NB4 (cell line): ENCODE data around the gene ASCC1.
A peak's percentile ranks its signal among the peaks of the same experiment; 100 is the strongest.

ENCODE experiments used
- DNase-seq: peaks from one replicate; pipeline ENCODE4 v3.0.0; 2010; ENCODE audit warnings: low read depth
- H3K4me3 ChIP-seq: one replicate; pipeline ENCODE4 v1.5.1; 2011; ENCODE audit warnings: mild to moderate bottlenecking, low read depth, low read length, moderate library complexity
- MYC ChIP-seq: IDR thresholded peaks from 2 replicates; pipeline ENCODE4 v1.6.1; 2011; ENCODE audit warnings: low read depth, low read length
- POLR2A ChIP-seq: IDR thresholded peaks from 2 replicates; pipeline ENCODE4 v1.6.1; 2011; ENCODE audit warnings: mild to moderate bottlenecking; ENCODE audit not compliant: insufficient read length; ENCODE audit errors: extremely low read depth
- TF ChIP-seq, protein P1 (sequence below): IDR thresholded peaks from one replicate; pipeline ENCODE4 v1.5.1; 2012; ENCODE audit warnings: low read depth, low read length
- TF ChIP-seq, protein P2 (sequence below): IDR thresholded peaks from 2 replicates; pipeline ENCODE4 v1.6.1; 2011; ENCODE audit warnings: low read depth, low read length

ASCC1 gene

DNA sequence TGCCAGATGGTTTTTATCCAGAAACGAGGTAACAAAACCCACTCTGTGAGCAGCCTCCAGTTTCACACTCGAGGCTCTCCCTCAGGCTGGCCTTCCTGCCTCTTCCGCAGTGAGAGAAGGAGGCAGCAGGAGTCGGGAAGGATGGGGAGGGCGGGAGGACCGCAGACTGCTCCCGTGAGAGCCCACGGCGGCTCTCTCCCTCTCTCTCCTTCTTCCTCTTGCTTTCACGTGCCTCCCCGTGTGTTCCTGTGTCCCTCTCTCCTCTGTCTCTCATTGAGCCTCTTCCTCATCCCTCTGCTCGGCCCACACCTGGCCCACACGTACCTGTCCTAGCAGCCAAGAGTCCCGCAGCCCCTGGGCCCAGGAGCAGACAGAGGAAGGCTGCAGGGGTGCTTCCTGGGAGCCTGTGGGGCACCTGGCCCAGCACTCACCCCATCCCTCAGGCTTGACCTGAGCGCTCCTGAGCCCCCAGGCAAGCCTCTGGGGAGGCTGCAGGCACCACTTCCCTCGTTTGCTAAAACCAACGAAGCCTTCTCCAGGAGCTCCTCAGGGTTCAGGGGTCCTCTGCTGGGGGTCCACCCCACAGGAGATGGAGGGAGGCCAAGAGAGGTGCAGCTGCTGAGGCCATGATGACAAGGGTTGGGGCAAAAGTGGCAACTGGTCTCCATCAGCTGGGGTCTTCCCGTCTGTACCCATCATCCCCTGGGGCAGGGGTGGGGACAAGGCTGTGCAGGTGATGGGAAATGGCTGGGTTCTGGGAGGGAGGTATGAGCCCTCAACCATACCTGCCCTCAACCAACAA is 141.3 kb downstream of the ASCC1 start:
- TF ChIP-seq MYC (no peak), POLR2A (no peak)
- TF ChIP-seq, protein P1, sequence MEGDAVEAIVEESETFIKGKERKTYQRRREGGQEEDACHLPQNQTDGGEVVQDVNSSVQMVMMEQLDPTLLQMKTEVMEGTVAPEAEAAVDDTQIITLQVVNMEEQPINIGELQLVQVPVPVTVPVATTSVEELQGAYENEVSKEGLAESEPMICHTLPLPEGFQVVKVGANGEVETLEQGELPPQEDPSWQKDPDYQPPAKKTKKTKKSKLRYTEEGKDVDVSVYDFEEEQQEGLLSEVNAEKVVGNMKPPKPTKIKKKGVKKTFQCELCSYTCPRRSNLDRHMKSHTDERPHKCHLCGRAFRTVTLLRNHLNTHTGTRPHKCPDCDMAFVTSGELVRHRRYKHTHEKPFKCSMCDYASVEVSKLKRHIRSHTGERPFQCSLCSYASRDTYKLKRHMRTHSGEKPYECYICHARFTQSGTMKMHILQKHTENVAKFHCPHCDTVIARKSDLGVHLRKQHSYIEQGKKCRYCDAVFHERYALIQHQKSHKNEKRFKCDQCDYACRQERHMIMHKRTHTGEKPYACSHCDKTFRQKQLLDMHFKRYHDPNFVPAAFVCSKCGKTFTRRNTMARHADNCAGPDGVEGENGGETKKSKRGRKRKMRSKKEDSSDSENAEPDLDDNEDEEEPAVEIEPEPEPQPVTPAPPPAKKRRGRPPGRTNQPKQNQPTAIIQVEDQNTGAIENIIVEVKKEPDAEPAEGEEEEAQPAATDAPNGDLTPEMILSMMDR = no peak
- TF ChIP-seq, protein P2, sequence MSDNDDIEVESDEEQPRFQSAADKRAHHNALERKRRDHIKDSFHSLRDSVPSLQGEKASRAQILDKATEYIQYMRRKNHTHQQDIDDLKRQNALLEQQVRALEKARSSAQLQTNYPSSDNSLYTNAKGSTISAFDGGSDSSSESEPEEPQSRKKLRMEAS = no peak
- no peak for DNase-seq
- no peak overlapping the region for H3K4me3 ChIP-seq

GRCh38 chr10:72073708-72074573 is 142.1 kb downstream of the ASCC1 start:
- no peak overlapping the region for H3K4me3 ChIP-seq
- no peak for DNase-seq
- TF ChIP-seq, protein P1 = no peak
- TF ChIP-seq, protein P2 = no peak
- TF ChIP-seq POLR2A = no peak
- no peak for TF ChIP-seq MYC

GRCh38 chr10:72072639-72073038 is 143.4 kb downstream of the ASCC1 start:
- H3K4me3 ChIP-seq = no peak overlapping the region
- DNase-seq = no peak
- TF ChIP-seq, protein P1 = no peak
- TF ChIP-seq MYC (no peak), POLR2A (no peak)
- TF ChIP-seq, protein P2 = no peak

DNA sequence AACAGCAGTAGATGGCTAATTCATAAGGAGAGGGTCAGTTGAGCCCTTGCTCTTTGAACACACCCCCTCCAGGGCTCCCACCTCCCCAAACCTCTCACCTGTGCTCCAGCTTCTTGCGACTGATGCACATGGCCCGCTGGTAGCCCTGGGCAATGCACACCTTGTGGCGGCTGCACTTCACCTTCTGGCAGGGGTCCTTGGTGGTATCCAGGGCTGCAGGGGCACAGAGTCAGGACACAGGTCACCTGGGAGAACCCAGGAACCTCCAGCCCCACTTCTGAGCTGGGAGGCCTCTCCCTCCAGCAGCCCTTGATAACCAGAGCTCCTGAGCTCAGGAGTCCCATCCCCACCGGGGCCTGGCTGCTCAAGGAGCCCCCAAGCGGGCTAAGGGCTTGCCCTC is 144.0 kb downstream of the ASCC1 start:
- no peak for DNase-seq
- TF ChIP-seq, protein P2 = no peak
- no peak for TF ChIP-seq POLR2A
- TF ChIP-seq, protein P1 = no peak
- TF ChIP-seq MYC = no peak

GRCh38 chr10:72069751-72070526 is 146.1 kb downstream of the ASCC1 start:
- DNase-seq = peak; percentile 38
- H3K4me3 ChIP-seq = no peak overlapping the region
- TF ChIP-seq, protein P1 = peak; percentile 47
- TF ChIP-seq POLR2A = no peak

More for the DNA sequence above, 144.0 kb downstream of the ASCC1 start:
- no peak overlapping the region for H3K4me3 ChIP-seq
